KBM-7 (cell line): ENCODE measurements around the gene FANK1.

Source experiments
- DNase-seq: peaks from one replicate; pipeline ENCODE4 v3.0.0-alpha.2; 2015
- in situ Hi-C: fragments of 300-500 bp; cut with MboI; formaldehyde crosslinking; loops from 2 replicates; pipeline ENCODE4 v1.14.3; 2020; ENCODE audit warnings: low sequenced_read_pairs, low pct_unique_long_range_greater_than_20kb, mixed read lengths

FANK1 gene

GRCh38 chr10:126009650-126010049, 113.3 kb downstream of the FANK1 start:
- in situ Hi-C loops: no loop called here
- DNase-seq: no peak

- DNase-seq: no peak
- in situ Hi-C loops: no loop called here
These were observed 115.6 kb downstream of the FANK1 start for GRCh38 chr10:126011995-126012394.

- in situ Hi-C loops: no loop called here
- DNase-seq: no peak
These were observed 116.1 kb downstream of the FANK1 start for GRCh38 chr10:126012485-126012884.

GRCh38 chr10:126013489-126014281, 117.3 kb downstream of the FANK1 start:
- in situ Hi-C loops: no loop called here
- DNase-seq: no peak

GRCh38 chr10:126014309-126014708, 117.9 kb downstream of the FANK1 start:
- in situ Hi-C loops: no loop called here
- DNase-seq: no peak

GRCh38 chr10:126015413-126015812, 119.0 kb downstream of the FANK1 start:
- in situ Hi-C loops: no loop called here
- DNase-seq: no peak

- DNase-seq: no peak
- in situ Hi-C loops: no loop called here
These were observed 119.9 kb downstream of the FANK1 start for GRCh38 chr10:126016156-126016805.

GRCh38 chr10:126016882-126017281, 120.5 kb downstream of the FANK1 start:
- no peak for DNase-seq
- in situ Hi-C loops: no loop called here

- no peak for DNase-seq
- in situ Hi-C loops: no loop called here
These were observed 121.7 kb downstream of the FANK1 start for GRCh38 chr10:126017961-126018560.

- no peak for DNase-seq
- in situ Hi-C loops: no loop called here
These were observed 125.6 kb downstream of the FANK1 start for GRCh38 chr10:126021833-126022500.

GRCh38 chr10:126022841-126023240, 126.5 kb downstream of the FANK1 start:
- no peak for DNase-seq
- in situ Hi-C loops: no loop called here

GRCh38 chr10:126027692-126028091, 131.3 kb downstream of the FANK1 start:
- DNase-seq: no peak
- in situ Hi-C loops: no loop called here

- in situ Hi-C loops: no loop called here
- no peak for DNase-seq
These were observed 133.6 kb downstream of the FANK1 start for GRCh38 chr10:126029999-126030398.

- no peak for DNase-seq
- in situ Hi-C loops: no loop called here
These were observed 138.2 kb downstream of the FANK1 start for GRCh38 chr10:126034586-126034985.

- in situ Hi-C loops: no loop called here
- DNase-seq: no peak
These were observed 140.2 kb downstream of the FANK1 start for GRCh38 chr10:126036515-126036914.

GRCh38 chr10:126037946-126038345, 141.6 kb downstream of the FANK1 start:
- in situ Hi-C loops: no loop called here
- no peak for DNase-seq

- in situ Hi-C loops: no loop called here
These were observed 144.8 kb downstream of the FANK1 start for GRCh38 chr10:126041117-126041516.

GRCh38 chr10:126041804-126042231, 145.5 kb downstream of the FANK1 start:
- DNase-seq: peak; percentile 97
- in situ Hi-C loops: no loop called here

More at GRCh38 chr10:126041117-126041516, 144.8 kb downstream of the FANK1 start:
- no peak for DNase-seq

- no peak for DNase-seq
- in situ Hi-C loops: no loop called here
These were observed 146.0 kb downstream of the FANK1 start for GRCh38 chr10:126042354-126042753.

- in situ Hi-C loops: no loop called here
These were observed 146.5 kb downstream of the FANK1 start for GRCh38 chr10:126042906-126043305.

More at GRCh38 chr10:126042906-126043305, 146.5 kb downstream of the FANK1 start:
- no peak for DNase-seq
